ENCODE data around the gene HAAO.

GRCh38 chr2:42793334-42794270 lies 1.2 kb upstream of the HAAO start:
- TF ChIP-seq CTCF (conservative IDR thresholded peaks at IDR 0.05; ENCODE audit: low read length) (no peak), EZH2phosphoT487 (IDR thresholded peaks at IDR 0.05; ENCODE audit: borderline replicate concordance) (no peak)
